Astrocyte (in vitro differentiated cells and primary cell): ENCODE measurements around the gene RAB40B.

ENCODE experiments used
- EZH2 ChIP-seq: IDR thresholded peaks from 2 replicates; pipeline ENCODE4 v1.6.1; 2012; ENCODE audit warnings: mild to moderate bottlenecking, low read length, inconsistent platforms; ENCODE audit not compliant: insufficient read depth
- TF ChIP-seq, protein P1 (sequence below): IDR thresholded peaks from 2 replicates; pipeline ENCODE4 v1.5.1; 2011; ENCODE audit warnings: low read depth, mild to moderate bottlenecking, inconsistent platforms, low read length, moderate library complexity; ENCODE audit not compliant: insufficient read depth

DNA sequence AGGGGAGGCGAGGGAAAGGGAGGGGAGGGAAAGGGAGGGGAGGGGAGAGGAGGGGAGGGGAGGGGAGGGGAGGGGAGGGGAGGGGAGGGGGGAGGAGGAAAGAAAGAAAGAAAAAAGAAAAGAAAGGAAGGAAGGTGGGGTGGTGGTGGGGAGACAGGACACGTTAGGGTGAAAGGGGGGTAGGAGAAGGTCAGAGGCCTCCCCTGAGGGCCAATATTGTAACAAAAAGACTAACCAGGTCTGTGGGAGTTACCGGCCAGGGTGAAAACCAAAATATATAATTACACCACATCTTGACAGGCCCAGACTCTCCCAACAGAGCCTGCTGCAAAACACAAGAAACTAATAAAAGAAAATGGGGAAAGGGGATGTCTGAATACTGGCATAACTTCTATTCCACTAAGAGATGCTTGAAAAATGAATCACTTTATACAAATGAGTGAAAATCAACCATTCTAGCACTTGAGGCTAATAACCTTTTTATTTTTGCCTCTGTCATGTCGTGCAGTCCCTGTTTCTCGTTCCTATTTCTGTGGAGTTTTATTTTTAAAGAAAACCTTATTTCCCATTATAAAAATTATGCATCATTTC, 60.2 kb downstream of the RAB40B start:
- TF ChIP-seq, protein P1, sequence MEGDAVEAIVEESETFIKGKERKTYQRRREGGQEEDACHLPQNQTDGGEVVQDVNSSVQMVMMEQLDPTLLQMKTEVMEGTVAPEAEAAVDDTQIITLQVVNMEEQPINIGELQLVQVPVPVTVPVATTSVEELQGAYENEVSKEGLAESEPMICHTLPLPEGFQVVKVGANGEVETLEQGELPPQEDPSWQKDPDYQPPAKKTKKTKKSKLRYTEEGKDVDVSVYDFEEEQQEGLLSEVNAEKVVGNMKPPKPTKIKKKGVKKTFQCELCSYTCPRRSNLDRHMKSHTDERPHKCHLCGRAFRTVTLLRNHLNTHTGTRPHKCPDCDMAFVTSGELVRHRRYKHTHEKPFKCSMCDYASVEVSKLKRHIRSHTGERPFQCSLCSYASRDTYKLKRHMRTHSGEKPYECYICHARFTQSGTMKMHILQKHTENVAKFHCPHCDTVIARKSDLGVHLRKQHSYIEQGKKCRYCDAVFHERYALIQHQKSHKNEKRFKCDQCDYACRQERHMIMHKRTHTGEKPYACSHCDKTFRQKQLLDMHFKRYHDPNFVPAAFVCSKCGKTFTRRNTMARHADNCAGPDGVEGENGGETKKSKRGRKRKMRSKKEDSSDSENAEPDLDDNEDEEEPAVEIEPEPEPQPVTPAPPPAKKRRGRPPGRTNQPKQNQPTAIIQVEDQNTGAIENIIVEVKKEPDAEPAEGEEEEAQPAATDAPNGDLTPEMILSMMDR = no peak
- no peak for TF ChIP-seq EZH2
